Measurements from ENCODE around the gene PARD3. TPM values are rescaled to one million over a fixed set of nuclear protein-coding genes. Genes with fewer than 3 reads are reported as not detected.
A peak's percentile ranks its signal among the peaks of the same experiment; 100 is the strongest.

Gene PARD3
- polyA plus RNA-seq, 5 donors = 38.0 to 53.5 (median 46.6) TPM

- peak; percentile 78 to 81 for DNase-seq
Observed at GRCh38 chr10:34626158-34626880, 188.8 kb downstream of the PARD3 start.

- DNase-seq = no peak
Observed at GRCh38 chr10:34624323-34625153, 190.6 kb downstream of the PARD3 start.

GRCh38 chr10:34622945-34623344 is 192.2 kb downstream of the PARD3 start:
- no peak for DNase-seq

GRCh38 chr10:34618611-34619010 is 196.5 kb downstream of the PARD3 start:
- DNase-seq = no peak

GRCh38 chr10:34615770-34616169 is 199.3 kb downstream of the PARD3 start:
- DNase-seq = no peak

- no peak for DNase-seq
Observed at GRCh38 chr10:34613491-34613890, 201.6 kb downstream of the PARD3 start.

GRCh38 chr10:34612938-34613337 is 202.2 kb downstream of the PARD3 start:
- no peak for DNase-seq

- no peak for DNase-seq
Observed at GRCh38 chr10:34612446-34612845, 202.7 kb downstream of the PARD3 start.

GRCh38 chr10:34609287-34609940 is 205.7 kb downstream of the PARD3 start:
- no peak for DNase-seq

- DNase-seq = no peak
Observed at GRCh38 chr10:34607894-34608293, 207.2 kb downstream of the PARD3 start.

GRCh38 chr10:34606890-34607289 is 208.2 kb downstream of the PARD3 start:
- no peak for DNase-seq

GRCh38 chr10:34602478-34602877 is 212.6 kb downstream of the PARD3 start:
- no peak for DNase-seq

- no peak for DNase-seq
Observed at GRCh38 chr10:34601691-34602090, 213.4 kb downstream of the PARD3 start.

GRCh38 chr10:34599026-34599795 is 215.9 kb downstream of the PARD3 start:
- no peak for DNase-seq

GRCh38 chr10:34596351-34596750 is 218.7 kb downstream of the PARD3 start:
- no peak for DNase-seq

GRCh38 chr10:34593930-34594329 is 221.2 kb downstream of the PARD3 start:
- no peak for DNase-seq

GRCh38 chr10:34593374-34593890 is 221.7 kb downstream of the PARD3 start:
- DNase-seq = no peak

- no peak for DNase-seq
Observed at GRCh38 chr10:34590793-34591192, 224.3 kb downstream of the PARD3 start.

GRCh38 chr10:34589275-34589674 is 225.8 kb downstream of the PARD3 start:
- no peak for DNase-seq

- DNase-seq = no peak
Observed at GRCh38 chr10:34587680-34588019, 227.4 kb downstream of the PARD3 start.

- no peak for DNase-seq
Observed at GRCh38 chr10:34587002-34587679, 228.0 kb downstream of the PARD3 start.
